SK-N-SH (cell line): Measurements from ENCODE around the gene MORC2.

Source experiments
- CHD2 ChIP-seq: fragments of 150-350 bp; IDR thresholded peaks from 2 replicates; pipeline ENCODE4 v1.6.1; 2018; ENCODE audit warnings: low read length; ENCODE audit not compliant: partially characterized antibody
- CTCF ChIP-seq: fragments of 200-600 bp; sonication (generic); IDR thresholded peaks from 2 replicates; pipeline ENCODE4 v1.6.1; 2017; ENCODE audit warnings: antibody characterized with exemption, mild to moderate bottlenecking, moderate library complexity
- EP300 ChIP-seq, 2 experiments: IDR thresholded peaks; 2 replicates each; pipeline versions ENCODE4 v1.4.0 to v1.6.1; 2012; ENCODE audit warnings: borderline replicate concordance in 1 of 2, low read depth in 1 of 2, low read length in 1 of 2
- EZH2phosphoT487 ChIP-seq: fragments of 200-600 bp; sonication (generic); IDR thresholded peaks from 2 replicates; pipeline ENCODE4 v1.6.1; 2017; ENCODE audit warnings: low read depth, mixed run types, mild to moderate bottlenecking, antibody characterized with exemption, moderate library complexity, borderline replicate concordance
- FOXM1 ChIP-seq: IDR thresholded peaks from 2 replicates; pipeline ENCODE4 v1.4.0; 2012; ENCODE audit warnings: low read depth, mild to moderate bottlenecking
- JUND ChIP-seq: IDR thresholded peaks from 2 replicates; pipeline ENCODE4 v1.4.0; 2012
- RAD21 ChIP-seq: IDR thresholded peaks from 2 replicates; pipeline ENCODE4 v1.6.1; 2012; ENCODE audit warnings: mild to moderate bottlenecking, low read length
- RCOR1 ChIP-seq: fragments of 150-350 bp; IDR thresholded peaks from 2 replicates; pipeline ENCODE4 v1.6.1; 2017; ENCODE audit warnings: antibody characterized with exemption, low read length
- RFX5 ChIP-seq: IDR thresholded peaks from 2 replicates; pipeline ENCODE4 v1.6.1; 2012; ENCODE audit warnings: mild to moderate bottlenecking, improper control_type of control experiment, low read length
- RXRA ChIP-seq: IDR thresholded peaks from 2 replicates; pipeline ENCODE4 v1.4.0; 2012; ENCODE audit warnings: low read depth, mild to moderate bottlenecking, borderline replicate concordance
- SMC3 ChIP-seq: IDR thresholded peaks from 2 replicates; pipeline ENCODE4 v1.6.1; 2012; ENCODE audit warnings: low read depth, low read length, improper control_type of control experiment
- TCF12 ChIP-seq: IDR thresholded peaks from 2 replicates; pipeline ENCODE4 v1.4.0; 2012
- TF ChIP-seq, protein P1 (sequence below): IDR thresholded peaks from 2 replicates; pipeline ENCODE4 v1.4.0; 2012; ENCODE audit warnings: low read depth, borderline replicate concordance
- TF ChIP-seq, protein P2 (sequence below): IDR thresholded peaks from 2 replicates; pipeline ENCODE4 v1.6.1; 2012; ENCODE audit warnings: mild to moderate bottlenecking, low read depth, low read length, moderate library complexity

- TF ChIP-seq FOXM1 (no peak), CTCF (no peak), RAD21 (no peak), JUND (no peak), SMC3 (no peak), EP300 (IDR thresholded peaks at IDR 0.05; ENCODE audit: borderline replicate concordance in 1 of 2, low read depth in 1 of 2, low read length in 1 of 2) (no peak), RFX5 (no peak), TCF12 (no peak), CHD2 (peak; percentile 17), RCOR1 (no peak), RXRA (no peak), EZH2phosphoT487 (no peak)
- TF ChIP-seq, protein P1, sequence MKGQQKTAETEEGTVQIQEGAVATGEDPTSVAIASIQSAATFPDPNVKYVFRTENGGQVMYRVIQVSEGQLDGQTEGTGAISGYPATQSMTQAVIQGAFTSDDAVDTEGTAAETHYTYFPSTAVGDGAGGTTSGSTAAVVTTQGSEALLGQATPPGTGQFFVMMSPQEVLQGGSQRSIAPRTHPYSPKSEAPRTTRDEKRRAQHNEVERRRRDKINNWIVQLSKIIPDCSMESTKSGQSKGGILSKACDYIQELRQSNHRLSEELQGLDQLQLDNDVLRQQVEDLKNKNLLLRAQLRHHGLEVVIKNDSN: peak; percentile 62; the same call in 1 of the 2 replicates
- TF ChIP-seq, protein P2, sequence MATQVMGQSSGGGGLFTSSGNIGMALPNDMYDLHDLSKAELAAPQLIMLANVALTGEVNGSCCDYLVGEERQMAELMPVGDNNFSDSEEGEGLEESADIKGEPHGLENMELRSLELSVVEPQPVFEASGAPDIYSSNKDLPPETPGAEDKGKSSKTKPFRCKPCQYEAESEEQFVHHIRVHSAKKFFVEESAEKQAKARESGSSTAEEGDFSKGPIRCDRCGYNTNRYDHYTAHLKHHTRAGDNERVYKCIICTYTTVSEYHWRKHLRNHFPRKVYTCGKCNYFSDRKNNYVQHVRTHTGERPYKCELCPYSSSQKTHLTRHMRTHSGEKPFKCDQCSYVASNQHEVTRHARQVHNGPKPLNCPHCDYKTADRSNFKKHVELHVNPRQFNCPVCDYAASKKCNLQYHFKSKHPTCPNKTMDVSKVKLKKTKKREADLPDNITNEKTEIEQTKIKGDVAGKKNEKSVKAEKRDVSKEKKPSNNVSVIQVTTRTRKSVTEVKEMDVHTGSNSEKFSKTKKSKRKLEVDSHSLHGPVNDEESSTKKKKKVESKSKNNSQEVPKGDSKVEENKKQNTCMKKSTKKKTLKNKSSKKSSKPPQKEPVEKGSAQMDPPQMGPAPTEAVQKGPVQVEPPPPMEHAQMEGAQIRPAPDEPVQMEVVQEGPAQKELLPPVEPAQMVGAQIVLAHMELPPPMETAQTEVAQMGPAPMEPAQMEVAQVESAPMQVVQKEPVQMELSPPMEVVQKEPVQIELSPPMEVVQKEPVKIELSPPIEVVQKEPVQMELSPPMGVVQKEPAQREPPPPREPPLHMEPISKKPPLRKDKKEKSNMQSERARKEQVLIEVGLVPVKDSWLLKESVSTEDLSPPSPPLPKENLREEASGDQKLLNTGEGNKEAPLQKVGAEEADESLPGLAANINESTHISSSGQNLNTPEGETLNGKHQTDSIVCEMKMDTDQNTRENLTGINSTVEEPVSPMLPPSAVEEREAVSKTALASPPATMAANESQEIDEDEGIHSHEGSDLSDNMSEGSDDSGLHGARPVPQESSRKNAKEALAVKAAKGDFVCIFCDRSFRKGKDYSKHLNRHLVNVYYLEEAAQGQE: no peak
Measured at GRCh38 chr22:30878516-30879414, 89.8 kb downstream of the MORC2 start.
